Subcutaneous adipose tissue (tissue), 4 donors: ENCODE data around the gene KRTAP10-6. TPM values are rescaled to one million over a fixed set of nuclear protein-coding genes. Genes with fewer than 3 reads are reported as not detected.
"Not testable (repeated sequence)": the region's sequence is repeated elsewhere in the genome, so short reads cannot be mapped to it uniquely, and the experiment has no call there.

Experiments used
- total RNA-seq, 4 donors: library from RNA; depleted of rRNA; stranded (reverse); fragments of >200 nt; gene quantifications; one replicate each; pipeline ENCODE4 v1.1.0, GENCODE V29; 2016
- TF ChIP-seq, protein P1 (sequence below): fragments of 450-650 bp; IDR thresholded peaks from one replicate; pipeline ENCODE4 v1.5.1; 2016; ENCODE audit warnings: low read depth, mild to moderate bottlenecking, control low read depth, antibody characterized with exemption, moderate library complexity

The KRTAP10-6 gene
- total RNA-seq, 4 donors from 2014 or later, result not detected

GRCh38 chr21:44589094-44589493, 3.2 kb downstream of the KRTAP10-6 start:
- TF ChIP-seq, protein P1, sequence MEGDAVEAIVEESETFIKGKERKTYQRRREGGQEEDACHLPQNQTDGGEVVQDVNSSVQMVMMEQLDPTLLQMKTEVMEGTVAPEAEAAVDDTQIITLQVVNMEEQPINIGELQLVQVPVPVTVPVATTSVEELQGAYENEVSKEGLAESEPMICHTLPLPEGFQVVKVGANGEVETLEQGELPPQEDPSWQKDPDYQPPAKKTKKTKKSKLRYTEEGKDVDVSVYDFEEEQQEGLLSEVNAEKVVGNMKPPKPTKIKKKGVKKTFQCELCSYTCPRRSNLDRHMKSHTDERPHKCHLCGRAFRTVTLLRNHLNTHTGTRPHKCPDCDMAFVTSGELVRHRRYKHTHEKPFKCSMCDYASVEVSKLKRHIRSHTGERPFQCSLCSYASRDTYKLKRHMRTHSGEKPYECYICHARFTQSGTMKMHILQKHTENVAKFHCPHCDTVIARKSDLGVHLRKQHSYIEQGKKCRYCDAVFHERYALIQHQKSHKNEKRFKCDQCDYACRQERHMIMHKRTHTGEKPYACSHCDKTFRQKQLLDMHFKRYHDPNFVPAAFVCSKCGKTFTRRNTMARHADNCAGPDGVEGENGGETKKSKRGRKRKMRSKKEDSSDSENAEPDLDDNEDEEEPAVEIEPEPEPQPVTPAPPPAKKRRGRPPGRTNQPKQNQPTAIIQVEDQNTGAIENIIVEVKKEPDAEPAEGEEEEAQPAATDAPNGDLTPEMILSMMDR, result no peak

- TF ChIP-seq, protein P1, result no peak
Measured at GRCh38 chr21:44585892-44586291, 6.4 kb downstream of the KRTAP10-6 start.

DNA sequence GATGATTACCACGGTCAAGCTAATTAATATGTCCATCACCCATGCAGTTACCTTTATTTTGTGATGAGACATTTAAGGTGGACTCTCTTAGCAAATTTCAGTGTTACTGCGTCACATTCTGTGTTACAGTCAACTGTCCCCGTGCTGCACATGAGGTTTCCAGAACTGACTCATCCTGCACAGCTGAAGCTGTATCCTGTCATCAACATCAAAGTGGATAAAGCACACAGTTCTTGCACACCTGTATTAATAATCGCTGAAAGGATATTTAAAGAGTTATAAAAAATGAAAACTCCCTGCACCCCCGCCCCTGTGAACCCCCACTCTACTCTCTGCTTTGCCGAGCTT, 8.5 kb downstream of the KRTAP10-6 start:
- TF ChIP-seq, protein P1, result no peak

- TF ChIP-seq, protein P1, result no peak
Measured at GRCh38 chr21:44583089-44583799, 9.1 kb downstream of the KRTAP10-6 start.

- TF ChIP-seq, protein P1, result no peak
Measured at GRCh38 chr21:44582055-44582454, 10.2 kb downstream of the KRTAP10-6 start.

DNA sequence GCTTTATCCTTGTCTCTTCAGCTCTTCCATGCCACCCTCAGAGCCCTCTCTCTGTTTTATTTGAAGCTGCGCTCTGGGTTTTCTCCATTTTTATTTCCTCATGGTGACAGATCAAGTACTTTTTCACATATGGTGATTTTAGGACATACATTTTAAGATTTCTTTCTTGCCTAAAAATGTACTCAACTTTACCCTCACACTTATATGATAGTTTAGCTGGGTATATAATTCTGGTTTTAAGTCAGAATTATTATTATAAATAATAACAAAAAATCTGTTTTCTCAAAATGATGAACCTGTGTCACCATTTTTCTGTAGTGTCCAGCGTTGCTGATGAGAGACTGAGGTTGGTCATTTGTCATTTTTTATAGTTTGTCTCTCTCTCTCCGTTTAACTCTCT, 11.1 kb downstream of the KRTAP10-6 start:
- TF ChIP-seq, protein P1, result no peak

DNA sequence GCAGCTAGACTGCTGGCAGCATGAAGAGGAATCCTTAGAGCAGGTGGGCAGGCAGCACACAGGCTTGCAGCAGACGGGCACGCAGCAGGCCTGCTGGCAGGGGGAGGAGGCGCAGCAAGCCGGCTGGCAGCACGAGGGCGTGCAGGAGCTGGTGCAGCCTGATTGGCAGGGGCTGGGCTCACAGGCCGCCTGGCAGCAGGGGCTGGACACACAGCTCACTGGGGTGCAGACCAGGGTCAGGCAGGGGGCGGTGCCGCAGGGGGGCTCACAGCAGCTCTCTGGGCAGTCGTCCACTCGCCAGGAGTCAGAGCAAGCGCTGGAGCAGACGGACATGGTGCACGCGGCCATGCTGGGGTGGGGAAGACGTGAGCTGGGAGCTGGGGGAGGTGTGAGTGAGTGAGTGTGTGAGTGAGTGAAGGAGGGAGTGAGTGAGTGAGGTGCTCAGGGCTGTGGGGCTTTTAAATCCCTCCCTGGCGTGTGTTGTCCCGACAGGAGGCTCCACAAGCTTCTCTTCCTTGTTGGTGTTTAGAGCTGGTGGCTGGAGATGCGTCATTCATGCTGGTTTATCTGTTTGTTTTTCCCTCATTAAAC, 12.0 kb downstream of the KRTAP10-6 start, which contains the start of gene KRTAP10-5:
KRTAP10-5 (minus strand) TSS at position 374 of the 591 bp plus-strand sequence; CDS start at position 348, 26 bp downstream.
- TF ChIP-seq, protein P1, result not testable (repeated sequence)
